WTC11 (cell line): ENCODE measurements around the gene RTP1. TPM values are rescaled to one million over a fixed set of nuclear protein-coding genes. Genes with fewer than 3 reads are reported as not detected.

Experiments
- ATAC-seq: fragments of 200-7000 bp; cut with Tn5 transposase; 2 replicates; pipeline ENCODE4 v1.10.0; 2021; ENCODE audit warnings: mild to moderate bottlenecking, moderate library complexity
- CTCF ChIA-PET: fragments of 300-600 bp; sonication (Branson Sonifier 250); formaldehyde crosslinking; loops from one replicate; lab custom pipeline; 2021; ENCODE audit warnings: antibody characterized with exemption; lab: Charles Lee
- POLR2A ChIA-PET: fragments of 350-600 bp; sonication (Branson Sonifier 250); formaldehyde crosslinking; loops from one replicate; lab custom pipeline; 2021; ENCODE audit warnings: antibody characterized with exemption; lab: Charles Lee
- DNase-seq: peaks from one replicate; pipeline ENCODE4 v3.0.0; 2021; ENCODE audit warnings: low spot score
- H3K27ac Mint-ChIP-seq: 2 replicates; pipeline ENCODE4 v1.8.0; 2021; ENCODE audit warnings: mixed read lengths
- H3K27me3 Mint-ChIP-seq: 2 replicates; pipeline ENCODE4 v1.8.0; 2021; ENCODE audit warnings: low read depth, mild to moderate bottlenecking, moderate library complexity, mixed read lengths
- H3K36me3 Mint-ChIP-seq: 2 replicates; pipeline ENCODE4 v1.8.0; 2021; ENCODE audit warnings: mixed read lengths
- H3K4me1 Mint-ChIP-seq: 2 replicates; pipeline ENCODE4 v1.8.0; 2022; ENCODE audit warnings: mixed read lengths
- H3K4me3 Mint-ChIP-seq: 2 replicates; pipeline ENCODE4 v1.8.0; 2021; ENCODE audit warnings: mild to moderate bottlenecking, moderate library complexity, mixed read lengths
- H3K9me3 Mint-ChIP-seq: 2 replicates; pipeline ENCODE4 v1.8.0; 2021; ENCODE audit warnings: mixed read lengths
- AFF4 ChIP-seq: sonication (generic); formaldehyde crosslinking; IDR thresholded peaks from 2 replicates; pipeline ENCODE4 v1.8.1; 2023; ENCODE audit warnings: mild to moderate bottlenecking, missing genetic modification reagents, borderline replicate concordance
- AR ChIP-seq: fragments of 250-450 bp; sonication (Bioruptor Pico); IDR thresholded peaks from 2 replicates; pipeline ENCODE4 v1.9.0; 2021; ENCODE audit warnings: mild to moderate bottlenecking
- ATF2 ChIP-seq: sonication (generic); formaldehyde crosslinking; IDR thresholded peaks from 2 replicates; pipeline ENCODE4 v1.8.1; 2022; ENCODE audit warnings: low read depth, missing genetic modification reagents, borderline replicate concordance
- EMX1 ChIP-seq: fragments of 250-450 bp; sonication (Bioruptor Pico); IDR thresholded peaks from 2 replicates; pipeline ENCODE4 v1.8.0; 2021; ENCODE audit warnings: mild to moderate bottlenecking
- ETV6 ChIP-seq: sonication (generic); formaldehyde crosslinking; IDR thresholded peaks from 2 replicates; pipeline ENCODE4 v1.8.1; 2022; ENCODE audit warnings: mild to moderate bottlenecking, missing genetic modification reagents
- IRF1 ChIP-seq: sonication (generic); formaldehyde crosslinking; IDR thresholded peaks from 2 replicates; pipeline ENCODE4 v1.8.0; 2023; ENCODE audit warnings: missing genetic modification reagents
- IRF2 ChIP-seq: sonication (generic); formaldehyde crosslinking; IDR thresholded peaks from 2 replicates; pipeline ENCODE4 v1.8.0; 2022; ENCODE audit warnings: low read depth, missing genetic modification reagents, borderline replicate concordance
- MXD4 ChIP-seq: fragments of 250-450 bp; sonication (Bioruptor Pico); IDR thresholded peaks from 2 replicates; pipeline ENCODE4 v1.8.0; 2021; ENCODE audit warnings: mild to moderate bottlenecking, moderate library complexity, borderline replicate concordance
- MYBL2 ChIP-seq: sonication (generic); formaldehyde crosslinking; IDR thresholded peaks from 2 replicates; pipeline ENCODE4 v1.8.1; 2023; ENCODE audit warnings: mild to moderate bottlenecking, moderate library complexity, missing genetic modification reagents
- TEAD4 ChIP-seq: sonication (generic); formaldehyde crosslinking; IDR thresholded peaks from 2 replicates; pipeline ENCODE4 v1.8.0; 2022; ENCODE audit warnings: mild to moderate bottlenecking, missing genetic modification reagents
- ZNF219 ChIP-seq: sonication (generic); formaldehyde crosslinking; IDR thresholded peaks from 2 replicates; pipeline ENCODE4 v1.8.0; 2023; ENCODE audit warnings: missing genetic modification reagents, mild to moderate bottlenecking, borderline replicate concordance
- ZNF263 ChIP-seq: sonication (generic); formaldehyde crosslinking; IDR thresholded peaks from 2 replicates; pipeline ENCODE4 v1.8.1; 2022; ENCODE audit warnings: low read depth, mild to moderate bottlenecking, moderate library complexity, missing genetic modification reagents
- ZNF425 ChIP-seq: fragments of 250-450 bp; sonication (Bioruptor Pico); conservative IDR thresholded peaks from 2 replicates; pipeline ENCODE4 v1.9.0; 2021; ENCODE audit warnings: mild to moderate bottlenecking
- ZNF512 ChIP-seq: sonication (generic); formaldehyde crosslinking; IDR thresholded peaks from 2 replicates; pipeline ENCODE4 v1.8.1; 2022; ENCODE audit warnings: missing genetic modification reagents, borderline replicate concordance
- total RNA-seq: library from RNA; stranded (reverse); gene quantifications from 3 replicates; pipeline ENCODE4 v1.2.3, GENCODE V29; 2021

The RTP1 gene
- total RNA-seq, 1 experiment from 2014 or later: 5.6 TPM

GRCh38 chr3:187223799-187224198, 26.5 kb downstream of the RTP1 start:
- Mint-ChIP-seq H3K27ac (no peak overlapping the region), H3K9me3 (peaks cover 9% of the 10 kb centered on the region), H3K4me3 (no peak overlapping the region), H3K36me3 (no peaks in the 10 kb centered on the region), H3K27me3 (peaks cover 4% of the 10 kb centered on the region; the same call in 1 of the 2 replicates), H3K4me1 (peaks cover 15% of the 10 kb centered on the region)
- POLR2A ChIA-PET: interaction anchor here (0.6 kb wide), 1 partner anchor 403 kb away, joined by 3 read pairs; no protein-coding TSS in a partner anchor
- no peak for DNase-seq
- CTCF ChIA-PET: interaction anchor here (0.7 to 3.3 kb wide), 5 partner anchors 51 to 456 kb away, joined by 3 to 19 read pairs (median 4); no protein-coding TSS in a partner anchor
- TF ChIP-seq ETV6 (CRISPR knock-in tag) (no peak), MYBL2 (CRISPR knock-in tag) (no peak), ZNF263 (CRISPR knock-in tag) (no peak), ZNF512 (CRISPR knock-in tag) (no peak), IRF2 (CRISPR knock-in tag) (no peak), AR (CRISPR knock-in tag) (no peak), EMX1 (no peak), IRF1 (CRISPR knock-in tag) (no peak), ZNF425 (no peak), MXD4 (no peak), TEAD4 (CRISPR knock-in tag) (no peak), ZNF219 (CRISPR knock-in tag) (no peak), AFF4 (CRISPR knock-in tag) (no peak), ATF2 (CRISPR knock-in tag) (no peak)
- no peak for ATAC-seq
